Measurements from ENCODE around the gene SNCAIP.

DNA sequence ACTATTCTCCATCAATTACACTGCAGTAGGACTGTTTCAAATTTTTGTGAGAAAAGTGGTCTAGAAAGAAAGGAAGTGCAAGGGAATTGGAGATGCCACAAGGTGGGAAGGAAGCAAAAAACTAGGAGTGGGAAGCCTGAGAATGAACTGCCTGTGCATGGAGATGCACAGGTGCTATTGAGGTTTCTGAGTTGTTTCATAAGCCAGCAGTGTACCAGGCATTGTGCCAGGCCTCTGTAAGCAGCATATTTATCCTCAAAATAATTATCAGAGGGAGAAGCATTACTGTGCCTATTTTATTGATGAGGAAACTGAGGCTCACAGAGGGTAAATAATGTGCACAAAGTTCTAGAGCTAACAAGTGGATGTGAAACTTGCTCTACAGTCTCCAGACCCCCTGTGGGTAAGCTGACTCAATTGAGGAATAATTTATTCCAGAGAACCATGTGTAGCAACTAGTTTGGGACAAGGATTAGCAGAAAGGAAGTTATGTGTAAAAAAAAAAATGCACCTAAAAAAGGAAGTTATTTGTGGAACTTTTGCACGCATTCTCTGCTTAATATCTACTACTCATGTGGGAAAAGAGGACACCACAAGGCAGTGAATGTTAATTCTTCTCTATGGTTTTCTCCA lies 96.7 kb downstream of the SNCAIP start:
- TF ChIP-seq, protein P1, sequence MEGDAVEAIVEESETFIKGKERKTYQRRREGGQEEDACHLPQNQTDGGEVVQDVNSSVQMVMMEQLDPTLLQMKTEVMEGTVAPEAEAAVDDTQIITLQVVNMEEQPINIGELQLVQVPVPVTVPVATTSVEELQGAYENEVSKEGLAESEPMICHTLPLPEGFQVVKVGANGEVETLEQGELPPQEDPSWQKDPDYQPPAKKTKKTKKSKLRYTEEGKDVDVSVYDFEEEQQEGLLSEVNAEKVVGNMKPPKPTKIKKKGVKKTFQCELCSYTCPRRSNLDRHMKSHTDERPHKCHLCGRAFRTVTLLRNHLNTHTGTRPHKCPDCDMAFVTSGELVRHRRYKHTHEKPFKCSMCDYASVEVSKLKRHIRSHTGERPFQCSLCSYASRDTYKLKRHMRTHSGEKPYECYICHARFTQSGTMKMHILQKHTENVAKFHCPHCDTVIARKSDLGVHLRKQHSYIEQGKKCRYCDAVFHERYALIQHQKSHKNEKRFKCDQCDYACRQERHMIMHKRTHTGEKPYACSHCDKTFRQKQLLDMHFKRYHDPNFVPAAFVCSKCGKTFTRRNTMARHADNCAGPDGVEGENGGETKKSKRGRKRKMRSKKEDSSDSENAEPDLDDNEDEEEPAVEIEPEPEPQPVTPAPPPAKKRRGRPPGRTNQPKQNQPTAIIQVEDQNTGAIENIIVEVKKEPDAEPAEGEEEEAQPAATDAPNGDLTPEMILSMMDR (IDR thresholded peaks at IDR 0.05): no peak
- TF ChIP-seq POLR2A (IDR thresholded peaks at IDR 0.05): no peak
